Astrocyte (in vitro differentiated cells and primary cell): ENCODE data around the gene MAP3K6. TPM values are rescaled to one million over a fixed set of nuclear protein-coding genes. Genes with fewer than 3 reads are reported as not detected.

Experiments used
- DNase-seq: peaks from one replicate; pipeline ENCODE4 v3.0.0-alpha.2; 2010; ENCODE audit warnings: low read depth
- FAIRE-seq: peaks from 2 replicates; lab custom pipeline; 2011; peaks lifted over from hg19 to GRCh38; lab: Jason Lieb, UNC
- H2AFZ ChIP-seq: 2 replicates; pipeline ENCODE4 v1.6.0; 2012; ENCODE audit warnings: low read depth, low read length, inconsistent platforms
- H3K27ac ChIP-seq: 2 replicates; pipeline ENCODE4 v1.5.1; 2011; ENCODE audit warnings: low read depth, low read length, inconsistent platforms
- H3K27me3 ChIP-seq: 2 replicates; pipeline ENCODE4 v1.6.0; 2011; ENCODE audit warnings: low read length, inconsistent platforms; ENCODE audit not compliant: insufficient read depth
- H3K36me3 ChIP-seq: 2 replicates; pipeline ENCODE4 v1.5.1; 2011; ENCODE audit warnings: low read length, inconsistent platforms; ENCODE audit not compliant: insufficient read depth
- H3K4me1 ChIP-seq: 2 replicates; pipeline ENCODE4 v1.5.1; 2011; ENCODE audit warnings: low read length, inconsistent platforms; ENCODE audit not compliant: insufficient read depth
- H3K4me2 ChIP-seq: 2 replicates; pipeline ENCODE4 v1.6.0; 2012; ENCODE audit warnings: low read length, inconsistent platforms
- H3K4me3 ChIP-seq: 2 replicates; pipeline ENCODE4 v1.5.1; 2011; ENCODE audit warnings: low read depth, mild to moderate bottlenecking, low read length, inconsistent platforms; ENCODE audit not compliant: insufficient read depth
- H3K79me2 ChIP-seq: 2 replicates; pipeline ENCODE4 v1.6.0; 2012; ENCODE audit warnings: mild to moderate bottlenecking, low read length, inconsistent platforms; ENCODE audit not compliant: insufficient read depth
- H3K9ac ChIP-seq: 2 replicates; pipeline ENCODE4 v1.6.0; 2012; ENCODE audit warnings: mild to moderate bottlenecking, low read length, inconsistent platforms
- H3K9me3 ChIP-seq: 2 replicates; pipeline ENCODE4 v1.5.1; 2012; ENCODE audit warnings: low read depth, mild to moderate bottlenecking, low read length, inconsistent platforms; ENCODE audit not compliant: insufficient read depth
- H4K20me1 ChIP-seq: 2 replicates; pipeline ENCODE4 v1.6.0; 2012; ENCODE audit warnings: low read length, inconsistent platforms; ENCODE audit not compliant: insufficient read depth
- H3K27ac Mint-ChIP-seq: one replicate; pipeline ENCODE4 v1.8.0; 2021; ENCODE audit warnings: mild to moderate bottlenecking, mixed read lengths; ENCODE audit not compliant: unreplicated experiment
- H3K27me3 Mint-ChIP-seq: one replicate; pipeline ENCODE4 v1.8.0; 2021; ENCODE audit warnings: low read depth, mixed read lengths; ENCODE audit not compliant: unreplicated experiment
- H3K36me3 Mint-ChIP-seq: one replicate; pipeline ENCODE4 v1.8.0; 2021; ENCODE audit warnings: low read depth, mixed read lengths; ENCODE audit not compliant: unreplicated experiment
- H3K4me1 Mint-ChIP-seq: one replicate; pipeline ENCODE4 v1.8.0; 2021; ENCODE audit warnings: low read depth, mixed read lengths; ENCODE audit not compliant: unreplicated experiment
- H3K4me3 Mint-ChIP-seq: one replicate; pipeline ENCODE4 v1.8.0; 2021; ENCODE audit warnings: mild to moderate bottlenecking, moderate library complexity, mixed read lengths; ENCODE audit not compliant: unreplicated experiment
- H3K9me3 Mint-ChIP-seq: one replicate; pipeline ENCODE4 v1.8.0; 2021; ENCODE audit warnings: mild to moderate bottlenecking, mixed read lengths; ENCODE audit not compliant: unreplicated experiment
- EZH2 ChIP-seq: IDR thresholded peaks from 2 replicates; pipeline ENCODE4 v1.6.1; 2012; ENCODE audit warnings: mild to moderate bottlenecking, low read length, inconsistent platforms; ENCODE audit not compliant: insufficient read depth
- total RNA-seq: library from RNA; stranded (reverse); gene quantifications from 2 replicates; pipeline ENCODE4 v1.2.1, GENCODE V29; 2021
- TF ChIP-seq, protein P1 (sequence below): IDR thresholded peaks from 2 replicates; pipeline ENCODE4 v1.5.1; 2011; ENCODE audit warnings: low read depth, mild to moderate bottlenecking, inconsistent platforms, low read length, moderate library complexity; ENCODE audit not compliant: insufficient read depth

MAP3K6 gene
- total RNA-seq, 1 donor from 2014 or later, result 16.8 TPM

DNA sequence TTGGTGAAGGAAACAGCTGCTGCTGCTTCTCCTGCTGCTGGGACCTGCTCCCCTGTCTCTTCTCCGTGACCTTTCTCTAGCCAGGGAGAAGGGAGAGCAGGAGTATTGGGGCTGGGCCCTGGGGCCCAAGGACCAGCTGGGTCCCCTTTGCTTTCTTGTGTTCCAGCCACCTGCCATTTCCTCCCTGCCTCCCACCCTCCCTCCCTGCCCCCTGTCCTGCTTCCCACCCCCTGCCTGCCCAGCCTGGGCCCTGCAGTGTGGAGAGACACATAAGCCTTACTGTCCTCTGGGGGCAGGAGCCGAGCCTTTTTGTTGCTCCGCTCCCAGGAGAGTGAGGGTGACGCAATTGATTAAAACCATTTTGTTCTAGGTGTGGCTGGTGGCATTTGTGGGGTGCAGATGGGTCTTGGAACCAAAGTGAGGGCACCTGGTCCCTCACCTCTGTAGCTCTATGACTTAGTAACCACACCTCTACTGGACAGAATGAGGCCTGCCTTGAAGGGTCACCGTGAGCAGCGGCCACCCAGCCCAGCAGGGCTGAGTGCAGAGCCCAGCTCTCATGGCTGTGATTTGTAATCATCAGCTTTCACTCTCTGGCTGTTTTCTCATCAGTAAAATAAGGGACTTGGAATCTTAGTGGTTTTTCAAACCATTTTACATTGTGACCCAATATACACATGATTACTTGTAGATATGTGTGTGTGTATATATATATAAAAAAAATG, 58.7 kb downstream of the MAP3K6 start:
- no peak overlapping the region for H3K27ac ChIP-seq
- no peaks in the 10 kb centered on the region for H3K9me3 ChIP-seq
- no peak overlapping the region for H3K4me3 Mint-ChIP-seq
- TF ChIP-seq, protein P1, sequence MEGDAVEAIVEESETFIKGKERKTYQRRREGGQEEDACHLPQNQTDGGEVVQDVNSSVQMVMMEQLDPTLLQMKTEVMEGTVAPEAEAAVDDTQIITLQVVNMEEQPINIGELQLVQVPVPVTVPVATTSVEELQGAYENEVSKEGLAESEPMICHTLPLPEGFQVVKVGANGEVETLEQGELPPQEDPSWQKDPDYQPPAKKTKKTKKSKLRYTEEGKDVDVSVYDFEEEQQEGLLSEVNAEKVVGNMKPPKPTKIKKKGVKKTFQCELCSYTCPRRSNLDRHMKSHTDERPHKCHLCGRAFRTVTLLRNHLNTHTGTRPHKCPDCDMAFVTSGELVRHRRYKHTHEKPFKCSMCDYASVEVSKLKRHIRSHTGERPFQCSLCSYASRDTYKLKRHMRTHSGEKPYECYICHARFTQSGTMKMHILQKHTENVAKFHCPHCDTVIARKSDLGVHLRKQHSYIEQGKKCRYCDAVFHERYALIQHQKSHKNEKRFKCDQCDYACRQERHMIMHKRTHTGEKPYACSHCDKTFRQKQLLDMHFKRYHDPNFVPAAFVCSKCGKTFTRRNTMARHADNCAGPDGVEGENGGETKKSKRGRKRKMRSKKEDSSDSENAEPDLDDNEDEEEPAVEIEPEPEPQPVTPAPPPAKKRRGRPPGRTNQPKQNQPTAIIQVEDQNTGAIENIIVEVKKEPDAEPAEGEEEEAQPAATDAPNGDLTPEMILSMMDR, result no peak
- TF ChIP-seq EZH2, result no peak
- H3K79me2 ChIP-seq, result no peaks in the 10 kb centered on the region
- DNase-seq, result no peak
- H2AFZ ChIP-seq, result no peak overlapping the region
- no peak overlapping the region for H3K4me2 ChIP-seq
- H3K36me3 Mint-ChIP-seq, result no peaks in the 10 kb centered on the region
- H3K4me1 Mint-ChIP-seq, result peaks cover 3% of the 10 kb centered on the region
- no peaks in the 10 kb centered on the region for H3K36me3 ChIP-seq
- H4K20me1 ChIP-seq, result no peaks in the 10 kb centered on the region
- no peak for FAIRE-seq
- H3K4me1 ChIP-seq, result no peaks in the 10 kb centered on the region
- no peaks in the 10 kb centered on the region for H3K27me3 Mint-ChIP-seq
- H3K4me3 ChIP-seq, result no peak overlapping the region
- no peak overlapping the region for H3K9ac ChIP-seq
- no peaks in the 10 kb centered on the region for H3K27me3 ChIP-seq
- H3K27ac Mint-ChIP-seq, result no peak overlapping the region
- no peaks in the 10 kb centered on the region for H3K9me3 Mint-ChIP-seq

- TF ChIP-seq, protein P1, result no peak
- TF ChIP-seq EZH2, result no peak
- H2AFZ ChIP-seq, result no peak overlapping the region
- no peaks in the 10 kb centered on the region for H3K79me2 ChIP-seq
- H4K20me1 ChIP-seq, result no peaks in the 10 kb centered on the region
- no peaks in the 10 kb centered on the region for H3K27me3 Mint-ChIP-seq
- no peaks in the 10 kb centered on the region for H3K9me3 Mint-ChIP-seq
- H3K36me3 Mint-ChIP-seq, result peaks cover 3% of the 10 kb centered on the region
- no peak overlapping the region for H3K4me2 ChIP-seq
- H3K36me3 ChIP-seq, result no peaks in the 10 kb centered on the region
- no peak overlapping the region for H3K27ac Mint-ChIP-seq
- DNase-seq (no peak), FAIRE-seq (no peak)
- H3K4me3 Mint-ChIP-seq, result no peak overlapping the region
- H3K27ac ChIP-seq, result no peak overlapping the region
- H3K9me3 ChIP-seq, result no peaks in the 10 kb centered on the region
- H3K4me1 Mint-ChIP-seq, result peaks cover 5% of the 10 kb centered on the region
- no peak overlapping the region for H3K4me3 ChIP-seq
- H3K9ac ChIP-seq, result no peak overlapping the region
- no peaks in the 10 kb centered on the region for H3K4me1 ChIP-seq
- H3K27me3 ChIP-seq, result no peaks in the 10 kb centered on the region
These were observed 59.6 kb downstream of the MAP3K6 start for GRCh38 chr1:27306892-27307761.
